Measurements from ENCODE around the gene ACTN4. TPM values are rescaled to one million over a fixed set of nuclear protein-coding genes. Genes with fewer than 3 reads are reported as not detected.

ACTN4 gene
- total and polyA plus RNA-seq, 10 of the 15 experiments (the other 5 are each of a cell fraction or from before 2014, with no cell fraction given) = 2.4 to 293 (median 72.5) TPM

DNA sequence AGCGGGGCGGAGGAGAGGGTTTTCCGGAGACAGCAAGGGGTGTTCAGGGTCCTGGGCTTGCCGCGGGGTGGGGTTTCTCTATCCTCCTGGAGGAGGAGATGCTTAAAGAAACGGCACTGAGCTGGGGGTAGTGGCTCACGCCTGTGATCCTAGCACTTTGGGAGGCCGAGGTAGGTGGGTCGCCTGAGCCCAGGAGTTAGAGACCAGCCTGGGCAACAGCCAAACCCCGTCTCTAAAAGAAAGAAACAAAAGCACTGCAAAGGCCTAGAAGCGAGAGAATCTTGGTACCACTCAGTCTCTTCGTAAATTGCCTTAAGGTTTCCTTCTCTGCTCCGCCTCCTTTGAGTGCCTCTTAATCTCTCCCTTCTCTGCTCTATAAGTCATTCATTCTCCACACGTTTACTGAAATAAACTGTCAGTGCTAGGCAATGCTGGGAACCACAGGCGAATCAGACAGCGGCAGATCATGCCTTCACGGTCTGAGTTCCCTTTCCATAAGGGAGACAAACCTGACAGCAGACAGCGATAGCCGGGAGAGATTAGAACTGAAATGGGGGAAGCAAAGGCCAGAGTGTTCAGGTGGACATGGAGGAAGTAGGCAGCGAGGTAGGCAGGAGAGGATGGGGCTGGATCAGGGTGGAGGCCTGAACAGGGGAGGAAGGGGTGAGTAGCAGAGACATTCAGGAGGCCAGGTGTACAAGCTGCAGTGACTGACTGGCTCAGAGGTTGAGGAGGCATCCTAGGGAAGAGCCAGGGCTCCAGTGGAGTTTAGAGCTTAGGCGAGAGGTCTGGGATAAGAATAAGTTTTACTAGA, 27.9 kb upstream of the ACTN4 start:
- BruUV-seq (replicated peaks) = TSS peak; percentile 76

More for the DNA sequence above, 27.9 kb upstream of the ACTN4 start:
- CTCF ChIA-PET = interaction anchor here (0.5 to 6.5 kb wide), 10 partner anchors 16 to 310 kb away, joined by 3 to 74 read pairs (median 8); partner anchors contain the start of genes MRPS12 and SARS2
- Histone ChIP-seq H3K27me3 (replicated peaks in 1 of 2; ENCODE audit: control insufficient read depth in 2 of 2, insufficient read depth in 2 of 2, low read length in 1 of 2) (no peaks in the 10 kb centered on the region), H3K36me3 (ENCODE audit: control insufficient read depth in 2 of 2, insufficient read depth in 2 of 2, low read length in 1 of 2) (peaks cover 13 to 16% of the 10 kb centered on the region in 2 experiments), H3K4me1 (ENCODE audit: control insufficient read depth, insufficient read depth, low read length) (peaks cover 12% of the 10 kb centered on the region), H3K79me2 (ENCODE audit: control insufficient read depth, insufficient read depth, low read length) (peaks cover 44% of the 10 kb centered on the region), H3K9me3 (replicated peaks; ENCODE audit: control insufficient read depth, insufficient read depth, low read length) (no peaks in the 10 kb centered on the region), H3K4me3 (peak overlapping the region; percentile 98), H3K9ac (ENCODE audit: control insufficient read depth, insufficient read depth, low read length) (peak overlapping the region; percentile 92), H3K27ac (ENCODE audit: control insufficient read depth, insufficient read depth) (peak overlapping the region; percentile 98), H4K20me1 (ENCODE audit: control insufficient read depth, insufficient read depth) (no peaks in the 10 kb centered on the region), H3K4me2 (ENCODE audit: control insufficient read depth, insufficient read depth) (peak overlapping the region; percentile 98), H2AFZ (ENCODE audit: control insufficient read depth, low read depth, low read length) (peak overlapping the region; percentile 88)
- TF ChIP-seq HDGF (IDR thresholded peaks at IDR 0.05) = peak; percentile 64; the same call in 1 of the 2 replicates
- TF ChIP-seq BACH1 (IDR thresholded peaks at IDR 0.05; ENCODE audit: borderline replicate concordance) = 0 out of 2 replicates have a peak, but pooled peaks have one; percentile 51
- TF ChIP-seq SMC3 (IDR thresholded peaks at IDR 0.05; ENCODE audit: borderline replicate concordance, low read length) = 0 out of 2 replicates have a peak, but pooled peaks have one; percentile 21
- TF ChIP-seq BHLHE40 (IDR thresholded peaks at IDR 0.05; ENCODE audit: borderline replicate concordance in 1 of 2, low read depth in 2 of 2, low read length in 1 of 2) = no peak
- peak; percentile 5; the same call in 1 of the 2 replicates for TF ChIP-seq ZBTB40 (IDR thresholded peaks at IDR 0.05; ENCODE audit: borderline replicate concordance)
- 0 out of 2 replicates have a peak, but pooled peaks have one; percentile 28 for TF ChIP-seq SIN3A (IDR thresholded peaks at IDR 0.05; ENCODE audit: low read depth, low read length)
- no peak for TF ChIP-seq CBX3 (IDR thresholded peaks at IDR 0.05; ENCODE audit: borderline replicate concordance, low read depth)
- no peak for TF ChIP-seq SREBF1 (IDR thresholded peaks at IDR 0.05; ENCODE audit: low read length)
- no peak for TF ChIP-seq FOXM1 (IDR thresholded peaks at IDR 0.05; ENCODE audit: low read depth, low read length)
- no peak for TF ChIP-seq ATF7 (IDR thresholded peaks at IDR 0.05; ENCODE audit: low read depth)
- DNase-seq (ENCODE audit: low read depth, low spot score) = no peak
- SMC1A ChIA-PET (ENCODE audit: uncharacterized antibody, unreplicated experiment) = interaction anchor here (0.9 to 7.0 kb wide), 15 partner anchors 8 to 233 kb away, joined by 3 to 85 read pairs (median 8); partner anchors contain the start of genes ACTN4 and FAM98C
- in situ Hi-C loops (cut with MboI) = loop anchor here (5.0 kb wide), 1 partner anchor 57 kb away; no protein-coding TSS in a partner anchor
- no peak for ATAC-seq
- POLR2A ChIA-PET = interaction anchor here (0.8 to 6.2 kb wide), 13 partner anchors 10 to 280 kb away, joined by 3 to 135 read pairs (median 4); partner anchors contain the start of genes ACTN4, NFKBIB and SIRT2
- RAD21 ChIA-PET (ENCODE audit: unreplicated experiment) = interaction anchor here (0.8 to 5.6 kb wide), 15 partner anchors 9 to 311 kb away, joined by 3 to 135 read pairs (median 10); partner anchors contain the start of genes ACTN4, FAM98C, MRPS12 and PSMD8
- no peak for FAIRE-seq
- whole genome bisulfite sequencing (ENCODE audit: insufficient coverage, insufficient replicate concordance, low lambda C conversion rate, missing lambda C conversion rate) = 13% methylated on average over 21 of the region's 21 CpGs
- intact Hi-C loops (cut with micrococcal nuclease; ENCODE audit: unreplicated experiment) = loop anchor here (2.0 kb wide), 1 partner anchor 75 kb away; no protein-coding TSS in a partner anchor

All from GM12878 (cell line).